ENCODE data around the gene MT1G. TPM values are rescaled to one million over a fixed set of nuclear protein-coding genes. Genes with fewer than 3 reads are reported as not detected.
"Not testable (repeated sequence)": the region's sequence is repeated elsewhere in the genome, so short reads cannot be mapped to it uniquely, and the experiment has no call there.

Gene MT1G
- total RNA-seq, 4 donors from 2014 or later = 35.9 to 117 (median 62.7) TPM

DNA sequence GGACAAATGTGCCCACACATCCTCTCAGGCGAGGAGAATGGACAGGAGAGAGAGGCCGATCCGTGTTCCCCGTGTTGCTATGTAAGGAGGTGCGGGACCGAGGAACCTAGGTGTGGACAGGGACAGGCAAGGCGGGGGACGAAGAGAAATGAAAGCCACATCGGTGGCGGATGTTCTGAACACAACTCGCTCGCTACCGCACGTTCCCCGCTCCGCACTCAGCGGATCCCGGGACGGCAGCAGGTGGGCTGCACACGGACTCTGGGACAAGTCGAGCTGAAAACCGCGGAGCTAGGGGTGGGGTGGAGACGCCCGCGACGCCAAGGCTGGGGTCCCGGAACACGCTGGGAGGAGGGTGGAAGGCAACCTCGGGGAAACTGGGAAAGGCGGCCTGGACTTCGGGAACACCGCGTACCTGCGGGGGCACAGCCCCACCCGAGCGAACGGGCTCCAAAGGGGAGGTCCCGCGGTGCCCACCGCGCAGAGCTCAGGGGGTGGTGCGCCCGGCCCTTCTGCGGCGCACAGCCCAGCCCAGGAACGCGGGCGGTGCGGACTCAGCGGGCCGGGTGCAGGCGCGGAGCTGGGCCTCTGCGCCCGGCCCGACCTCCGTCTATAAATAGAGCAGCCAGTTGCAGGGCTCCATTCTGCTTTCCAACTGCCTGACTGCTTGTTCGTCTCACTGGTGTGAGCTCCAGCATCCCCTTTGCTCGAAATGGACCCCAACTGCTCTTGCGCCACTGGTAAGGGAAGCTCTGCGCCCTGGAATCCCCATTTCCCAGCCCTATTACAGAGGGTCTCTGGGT, 42.5 kb downstream of the MT1G start, which contains the start of gene MT1E:
TSS of gene MT1E (plus strand) at position 642 of the 803 bp plus-strand sequence. CDS start at position 713, 71 bp downstream.
- Histone ChIP-seq H3K36me3 (no peaks in the 10 kb centered on the region), H3K9me3 (no peaks in the 10 kb centered on the region), H3K27ac (peak within 1 kb of the TSS; percentile 90), H3K27me3 (no peaks in the 10 kb centered on the region), H3K4me3 (peak within 1 kb of the TSS; percentile 62), H3K4me1 (peaks cover 28% of the 10 kb centered on the region)
- peak; percentile 86 to 89 for DNase-seq (ENCODE audit: low spot score in 2 of 2)
- TF ChIP-seq POLR2AphosphoS5 (IDR thresholded peaks at IDR 0.05) (peak; percentile 71 to 93 (median 89)), POLR2A (IDR thresholded peaks at IDR 0.05) (peak; percentile 90 to 93), CTCF (IDR thresholded peaks at IDR 0.05) (no peak), EP300 (IDR thresholded peaks at IDR 0.05) (peak; percentile 49)
- 4% methylated on average over 33 of the region's 62 CpGs for WGBS

GRCh38 chr16:56623637-56624036, 44.2 kb downstream of the MT1G start:
- H3K27ac ChIP-seq = no peak overlapping the region
- H3K27me3 ChIP-seq = no peaks in the 10 kb centered on the region
- no peak overlapping the region for H3K4me3 ChIP-seq
- WGBS = 95% methylated on average over 2 of the region's 2 CpGs
- peaks cover 25% of the 10 kb centered on the region for H3K4me1 ChIP-seq
- no peak for DNase-seq (ENCODE audit: low spot score in 2 of 2)
- no peaks in the 10 kb centered on the region for H3K9me3 ChIP-seq
- no peak for TF ChIP-seq EP300 (IDR thresholded peaks at IDR 0.05)
- no peak for TF ChIP-seq POLR2A (IDR thresholded peaks at IDR 0.05)
- no peak for TF ChIP-seq CTCF (IDR thresholded peaks at IDR 0.05)
- TF ChIP-seq POLR2AphosphoS5 (IDR thresholded peaks at IDR 0.05) = no peak
- H3K36me3 ChIP-seq = no peaks in the 10 kb centered on the region

DNA sequence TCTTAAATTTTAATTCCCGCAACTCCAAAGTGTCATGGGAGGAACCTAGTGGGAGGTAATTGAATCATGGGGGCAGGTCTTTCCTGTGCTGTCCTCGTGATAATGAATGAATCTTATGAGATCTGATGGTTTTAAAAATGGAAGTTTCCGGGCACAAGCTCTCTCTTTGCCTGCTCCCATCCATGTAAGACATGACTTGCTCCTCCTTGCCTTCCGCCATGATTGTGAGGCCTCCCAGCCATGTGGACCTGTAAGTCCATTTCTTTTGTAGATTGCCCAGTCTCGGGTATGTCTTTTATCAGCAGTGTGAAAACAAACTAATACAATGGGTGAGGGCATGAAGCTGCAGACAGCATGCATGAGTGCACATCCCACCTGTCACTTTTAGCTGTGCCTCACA, 44.7 kb downstream of the MT1G start:
- H3K27me3 ChIP-seq; H3K27ac ChIP-seq; DNase-seq (ENCODE audit: low spot score in 2 of 2); H3K9me3 ChIP-seq; H3K4me3 ChIP-seq; H3K36me3 ChIP-seq: not testable (repeated sequence)
- H3K4me1 ChIP-seq = peaks cover 25% of the 10 kb centered on the region
- 86% methylated on average over 5 of the region's 5 CpGs for WGBS

- H3K4me1 ChIP-seq = peaks cover 33% of the 10 kb centered on the region
- H3K4me3 ChIP-seq; H3K27me3 ChIP-seq; H3K27ac ChIP-seq; H3K36me3 ChIP-seq; H3K9me3 ChIP-seq; DNase-seq (ENCODE audit: low spot score in 2 of 2): not testable (repeated sequence)
- WGBS = 85% methylated on average over 4 of the region's 4 CpGs
Observed at GRCh38 chr16:56621665-56622445, 46.0 kb downstream of the MT1G start.

DNA sequence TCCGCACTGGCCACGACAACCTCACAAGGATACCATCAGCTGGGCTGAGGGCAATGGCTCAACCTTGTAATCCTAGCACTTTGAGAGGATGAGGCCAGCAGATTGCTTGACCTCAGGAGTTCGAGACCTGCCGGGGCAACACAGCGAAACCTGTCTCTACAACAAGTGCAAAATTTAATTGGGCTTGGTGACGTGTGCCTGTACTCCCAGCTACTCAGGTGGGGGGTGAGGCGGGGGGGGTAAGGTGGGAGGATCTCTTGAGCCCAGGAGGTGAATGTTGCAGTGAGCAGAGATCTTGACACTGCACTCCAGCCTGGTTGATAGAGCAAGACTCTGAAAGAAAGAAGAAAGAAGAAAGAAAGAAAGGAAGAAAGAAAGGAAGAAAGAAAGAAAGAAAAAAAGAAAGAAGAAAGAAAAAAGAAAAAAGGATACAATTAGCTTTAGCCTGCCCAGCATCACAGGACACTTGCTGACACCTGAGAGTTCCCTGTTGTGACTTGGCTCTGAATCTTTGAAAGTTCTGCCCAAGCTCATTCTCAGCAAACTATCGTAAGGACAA, 47.4 kb downstream of the MT1G start:
- Histone ChIP-seq H3K4me3 (no peak overlapping the region), H3K36me3 (no peaks in the 10 kb centered on the region), H3K9me3 (no peaks in the 10 kb centered on the region), H3K4me1 (peaks cover 20% of the 10 kb centered on the region), H3K27me3 (no peaks in the 10 kb centered on the region), H3K27ac (no peak overlapping the region)
- TF ChIP-seq CTCF (IDR thresholded peaks at IDR 0.05) = no peak
- no peak for TF ChIP-seq POLR2AphosphoS5 (IDR thresholded peaks at IDR 0.05)
- TF ChIP-seq EP300 (IDR thresholded peaks at IDR 0.05) = no peak
- TF ChIP-seq POLR2A (IDR thresholded peaks at IDR 0.05) = no peak
- WGBS = 90% methylated on average over 7 of the region's 8 CpGs
- peak in 1 of 2 donors; percentile 35 for DNase-seq (ENCODE audit: low spot score in 2 of 2)

- WGBS = 93% methylated on average over 6 of the region's 6 CpGs
- no peaks in the 10 kb centered on the region for H3K9me3 ChIP-seq
- H3K27me3 ChIP-seq = no peaks in the 10 kb centered on the region
- no peak overlapping the region for H3K27ac ChIP-seq
- TF ChIP-seq EP300 (IDR thresholded peaks at IDR 0.05) (no peak), CTCF (IDR thresholded peaks at IDR 0.05) (no peak), POLR2A (IDR thresholded peaks at IDR 0.05) (no peak)
- peaks cover 15% of the 10 kb centered on the region for H3K4me1 ChIP-seq
- H3K4me3 ChIP-seq = no peak overlapping the region
- no peak for DNase-seq (ENCODE audit: low spot score in 2 of 2)
- H3K36me3 ChIP-seq = no peaks in the 10 kb centered on the region
Observed at GRCh38 chr16:56618138-56618537, 49.7 kb downstream of the MT1G start.
